Bronchial epithelial cell (primary cell): ENCODE measurements around the gene WDR47. TPM values are rescaled to one million over a fixed set of nuclear protein-coding genes. Genes with fewer than 3 reads are reported as not detected.

ENCODE experiments used
- DNase-seq: peaks from one replicate; pipeline ENCODE4 v3.0.0-alpha.2; 2010; ENCODE audit warnings: low read depth
- FAIRE-seq: peaks from 2 replicates; lab custom pipeline; 2011; peaks lifted over from hg19 to GRCh38; lab: Jason Lieb, UNC
- H3K27me3 ChIP-seq: 2 replicates; pipeline ENCODE4 v1.5.1; 2011; ENCODE audit warnings: low read length; ENCODE audit not compliant: control insufficient read depth, insufficient read depth
- H3K36me3 ChIP-seq: 2 replicates; pipeline ENCODE4 v1.5.1; 2011; ENCODE audit warnings: low read length; ENCODE audit not compliant: control insufficient read depth, insufficient read depth
- H3K4me3 ChIP-seq: 2 replicates; pipeline ENCODE4 v1.5.1; 2011; ENCODE audit warnings: mild to moderate bottlenecking, low read depth, low read length, control low read depth
- total RNA-seq: library from RNA; depleted of rRNA; stranded (reverse); fragments of >200 nt; gene quantifications from 2 replicates; pipeline ENCODE4 v1.2.1, GENCODE V29; 2014
- TF ChIP-seq, protein P1 (sequence below): IDR thresholded peaks from 2 replicates; pipeline ENCODE4 v1.5.1; 2011; ENCODE audit warnings: mild to moderate bottlenecking, moderate library complexity, low read length, control low read depth, inconsistent platforms; ENCODE audit not compliant: insufficient read depth, severe bottlenecking

WDR47 gene
- total RNA-seq, 1 donor from 2014 or later, result 16.8 TPM

DNA sequence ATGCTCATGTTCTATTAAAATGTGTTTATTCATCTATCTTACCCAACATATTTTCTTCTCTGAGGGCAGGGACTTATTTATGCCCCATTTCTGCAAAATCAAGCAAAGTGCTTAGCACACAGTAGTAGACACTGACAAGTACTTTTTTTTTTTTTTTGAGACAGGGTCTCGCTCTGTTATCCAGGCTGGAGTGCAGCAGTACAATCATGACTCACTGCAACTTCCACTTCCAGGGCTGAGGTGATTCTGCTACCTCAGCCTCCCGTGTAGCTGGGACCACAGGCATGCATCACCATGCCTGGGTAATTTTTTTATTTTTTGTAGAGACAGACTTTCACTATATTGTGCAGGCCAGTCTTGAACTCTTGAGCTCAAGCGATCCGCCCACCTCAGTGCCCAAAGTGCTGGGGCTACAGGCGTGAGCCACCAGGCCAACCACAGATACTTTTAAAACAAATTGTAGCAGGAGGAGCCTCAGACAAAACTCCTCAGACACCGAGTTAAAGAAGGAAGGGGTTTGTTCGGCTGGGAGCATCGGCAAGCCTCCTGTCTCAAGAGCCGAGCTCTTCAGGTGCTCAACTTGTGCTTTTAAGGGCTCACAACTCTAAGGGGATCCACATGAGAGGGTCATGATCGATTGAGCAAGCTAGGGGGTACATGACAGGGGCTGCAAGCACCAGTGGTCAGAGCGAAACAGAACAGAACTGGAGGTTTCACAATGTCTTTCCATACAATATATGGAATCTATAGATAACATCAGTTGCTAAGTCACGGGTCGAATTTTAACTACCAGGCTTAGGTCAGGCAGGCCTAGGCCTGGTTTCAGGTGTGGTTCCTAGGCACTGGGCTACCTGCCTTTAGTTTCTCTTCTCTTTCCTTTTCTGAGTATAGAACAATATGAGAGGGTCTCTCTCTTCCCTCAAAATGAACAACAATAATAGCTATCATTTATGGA is 42.9 kb upstream of the WDR47 start:
- FAIRE-seq, result no peak
- Histone ChIP-seq H3K36me3 (no peaks in the 10 kb centered on the region), H3K27me3 (no peaks in the 10 kb centered on the region), H3K4me3 (no peak overlapping the region)
- TF ChIP-seq, protein P1, sequence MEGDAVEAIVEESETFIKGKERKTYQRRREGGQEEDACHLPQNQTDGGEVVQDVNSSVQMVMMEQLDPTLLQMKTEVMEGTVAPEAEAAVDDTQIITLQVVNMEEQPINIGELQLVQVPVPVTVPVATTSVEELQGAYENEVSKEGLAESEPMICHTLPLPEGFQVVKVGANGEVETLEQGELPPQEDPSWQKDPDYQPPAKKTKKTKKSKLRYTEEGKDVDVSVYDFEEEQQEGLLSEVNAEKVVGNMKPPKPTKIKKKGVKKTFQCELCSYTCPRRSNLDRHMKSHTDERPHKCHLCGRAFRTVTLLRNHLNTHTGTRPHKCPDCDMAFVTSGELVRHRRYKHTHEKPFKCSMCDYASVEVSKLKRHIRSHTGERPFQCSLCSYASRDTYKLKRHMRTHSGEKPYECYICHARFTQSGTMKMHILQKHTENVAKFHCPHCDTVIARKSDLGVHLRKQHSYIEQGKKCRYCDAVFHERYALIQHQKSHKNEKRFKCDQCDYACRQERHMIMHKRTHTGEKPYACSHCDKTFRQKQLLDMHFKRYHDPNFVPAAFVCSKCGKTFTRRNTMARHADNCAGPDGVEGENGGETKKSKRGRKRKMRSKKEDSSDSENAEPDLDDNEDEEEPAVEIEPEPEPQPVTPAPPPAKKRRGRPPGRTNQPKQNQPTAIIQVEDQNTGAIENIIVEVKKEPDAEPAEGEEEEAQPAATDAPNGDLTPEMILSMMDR, result no peak
- peak; percentile 52 for DNase-seq

DNA sequence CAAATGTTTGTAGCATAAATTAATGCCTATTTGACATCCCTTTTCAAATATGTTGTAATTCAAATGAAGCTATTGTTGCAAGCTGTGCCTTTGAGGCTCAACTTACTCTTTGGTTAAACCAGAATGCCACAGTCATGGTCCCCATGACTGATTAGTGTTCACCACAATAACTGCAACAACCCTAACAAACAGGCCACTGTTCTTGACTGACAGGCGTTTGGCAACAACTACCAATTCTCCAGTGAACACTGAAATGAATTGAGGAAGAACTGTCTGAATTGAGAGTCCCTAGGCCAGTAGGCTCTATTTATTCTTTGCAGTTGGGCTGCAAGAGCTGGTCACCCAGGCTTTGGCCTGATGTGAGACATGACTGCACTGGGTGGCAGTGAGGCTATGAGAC is 42.0 kb upstream of the WDR47 start:
- no peaks in the 10 kb centered on the region for H3K27me3 ChIP-seq
- no peaks in the 10 kb centered on the region for H3K36me3 ChIP-seq
- DNase-seq, result no peak
- TF ChIP-seq, protein P1, result no peak
- no peak overlapping the region for H3K4me3 ChIP-seq
- FAIRE-seq, result no peak

DNA sequence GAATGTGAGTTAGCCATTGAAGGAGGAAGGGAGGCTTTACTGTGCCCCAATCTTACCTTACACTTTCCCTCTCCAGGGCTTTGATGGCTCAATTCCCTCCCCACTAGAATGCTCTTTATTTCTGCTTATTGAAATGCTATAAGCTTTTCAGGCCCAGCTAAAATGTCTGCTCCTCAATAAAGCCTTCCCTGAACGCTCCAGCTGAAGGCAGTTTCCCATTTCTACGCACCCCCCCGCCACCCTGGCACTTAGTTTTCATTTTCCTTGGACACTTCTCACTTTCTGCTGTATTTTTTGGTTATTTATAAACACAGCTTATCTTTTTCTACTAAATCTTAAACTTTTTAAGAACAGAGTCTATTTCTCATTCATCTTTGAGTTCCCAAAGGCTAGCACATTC is 41.6 kb upstream of the WDR47 start:
- TF ChIP-seq, protein P1, result no peak
- H3K36me3 ChIP-seq, result no peaks in the 10 kb centered on the region
- H3K4me3 ChIP-seq, result no peak overlapping the region
- DNase-seq (no peak), FAIRE-seq (no peak)
- no peaks in the 10 kb centered on the region for H3K27me3 ChIP-seq

DNA sequence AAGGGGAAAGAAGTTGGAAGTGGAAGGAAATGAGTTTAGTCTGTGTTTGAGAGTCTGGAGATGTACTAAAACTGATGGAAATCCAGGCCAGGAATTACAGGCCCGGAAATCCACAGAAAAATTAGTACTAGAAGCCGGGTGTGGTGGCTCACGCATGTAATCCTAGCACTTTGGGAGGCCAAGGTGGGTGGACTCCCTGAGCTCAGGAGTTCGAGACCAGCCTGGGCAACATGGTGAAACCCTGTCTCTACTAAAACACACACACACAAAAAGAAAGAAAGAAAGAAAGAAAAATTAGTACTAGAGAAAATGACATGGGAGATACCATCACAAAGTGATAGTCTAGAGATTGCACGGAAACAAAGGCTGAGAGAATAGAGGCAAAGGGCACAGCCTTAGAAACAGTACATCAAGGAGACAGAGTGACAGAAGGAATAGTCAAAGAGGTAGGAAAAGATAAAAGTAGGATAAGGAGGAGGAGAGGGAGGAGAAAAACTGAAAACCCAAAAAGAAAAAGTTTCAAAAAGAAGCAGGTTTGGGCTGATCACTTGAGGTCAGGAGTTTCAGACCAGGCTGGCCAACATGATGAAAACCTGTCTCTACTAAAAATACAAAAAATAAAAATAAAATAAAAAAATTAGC is 38.7 kb upstream of the WDR47 start:
- Histone ChIP-seq H3K27me3 (no peaks in the 10 kb centered on the region), H3K4me3 (no peak overlapping the region), H3K36me3 (no peaks in the 10 kb centered on the region)
- TF ChIP-seq, protein P1, result no peak
- DNase-seq (no peak), FAIRE-seq (no peak)

DNA sequence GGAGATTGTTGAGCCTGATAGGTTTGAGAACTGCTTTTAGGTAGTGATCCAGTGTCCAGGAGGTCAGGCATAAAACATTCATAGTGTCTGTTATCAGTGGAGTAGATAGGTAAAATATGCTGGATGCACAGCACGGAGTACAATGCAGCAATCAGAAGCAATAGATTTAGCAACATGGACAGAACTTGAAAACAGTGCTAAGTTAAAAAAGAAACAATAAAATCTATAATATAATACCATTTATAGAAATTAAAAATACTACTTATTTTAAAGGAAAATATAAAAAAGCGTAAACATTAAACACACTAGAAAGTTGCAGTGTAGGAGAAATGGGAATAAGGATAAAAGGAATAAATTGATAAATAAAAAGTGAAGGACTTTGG is 37.3 kb upstream of the WDR47 start:
- Histone ChIP-seq H3K4me3 (no peak overlapping the region), H3K27me3 (no peaks in the 10 kb centered on the region), H3K36me3 (no peaks in the 10 kb centered on the region)
- no peak for FAIRE-seq
- no peak for DNase-seq
- TF ChIP-seq, protein P1, result no peak
